H9 (cell line): ENCODE data around the gene ZNF8. TPM values are rescaled to one million over a fixed set of nuclear protein-coding genes. Genes with fewer than 3 reads are reported as not detected.

ENCODE experiments used
- DNase-seq: peaks from one replicate; pipeline ENCODE4 v3.0.0-alpha.2; 2017
- H2AFZ ChIP-seq: one replicate; pipeline ENCODE4 v1.6.1; 2013; ENCODE audit warnings: mild to moderate bottlenecking, low read length, control low read depth, moderate library complexity
- H2AK5ac ChIP-seq: 2 replicates; pipeline ENCODE4 v1.6.1; 2013; ENCODE audit warnings: low read length, control low read depth, mixed read lengths; ENCODE audit not compliant: insufficient read length
- H2BK120ac ChIP-seq: one replicate; pipeline ENCODE4 v1.6.1; 2013; ENCODE audit warnings: low read depth, mild to moderate bottlenecking, low read length, control low read depth, inconsistent platforms; ENCODE audit not compliant: poor library complexity, severe bottlenecking
- H2BK12ac ChIP-seq: 2 replicates; pipeline ENCODE4 v1.6.1; 2013; ENCODE audit warnings: low read length, control low read depth, mixed read lengths, low read depth; ENCODE audit not compliant: insufficient read length
- H2BK15ac ChIP-seq: 2 replicates; pipeline ENCODE4 v1.6.1; 2013; ENCODE audit warnings: low read depth, low read length, control low read depth
- H2BK20ac ChIP-seq: one replicate; pipeline ENCODE4 v1.6.1; 2013; ENCODE audit warnings: low read depth, mild to moderate bottlenecking, low read length, control low read depth, inconsistent platforms; ENCODE audit not compliant: poor library complexity, severe bottlenecking
- H2BK5ac ChIP-seq: 2 replicates; pipeline ENCODE4 v1.6.1; 2013; ENCODE audit warnings: low read length, control low read depth, mixed read lengths; ENCODE audit not compliant: insufficient read length
- H3K14ac ChIP-seq: 2 replicates; pipeline ENCODE4 v1.6.1; 2013; ENCODE audit warnings: low read length, control low read depth; ENCODE audit not compliant: insufficient read depth
- H3K18ac ChIP-seq: 2 replicates; pipeline ENCODE4 v1.6.1; 2013; ENCODE audit warnings: low read depth, mild to moderate bottlenecking, mixed read lengths, low read length, control low read depth; ENCODE audit not compliant: insufficient read length
- H3K23ac ChIP-seq: 2 replicates; pipeline ENCODE4 v1.6.1; 2013; ENCODE audit warnings: low read length, control low read depth, mixed read lengths, low read depth; ENCODE audit not compliant: insufficient read length
- H3K23me2 ChIP-seq: 2 replicates; pipeline ENCODE4 v1.6.1; 2013; ENCODE audit warnings: low read depth, mild to moderate bottlenecking, mixed read lengths, low read length, control low read depth; ENCODE audit not compliant: insufficient read length, poor library complexity, severe bottlenecking
- H3K27ac ChIP-seq: 2 replicates; pipeline ENCODE4 v1.5.1; 2013; ENCODE audit warnings: low read length, control low read depth, mixed read lengths, low read depth; ENCODE audit not compliant: insufficient read length
- H3K27me3 ChIP-seq: 2 replicates; pipeline ENCODE4 v1.6.1; 2013; ENCODE audit warnings: low read length, control low read depth, inconsistent platforms; ENCODE audit not compliant: insufficient read depth
- H3K4ac ChIP-seq: 2 replicates; pipeline ENCODE4 v1.6.1; 2013; ENCODE audit warnings: low read depth, mild to moderate bottlenecking, control low read depth, inconsistent platforms, low read length, moderate library complexity
- H3K4me1 ChIP-seq: 2 replicates; pipeline ENCODE4 v1.6.1; 2013; ENCODE audit warnings: low read length, control low read depth, inconsistent platforms; ENCODE audit not compliant: insufficient read depth
- H3K4me2 ChIP-seq: 2 replicates; pipeline ENCODE4 v1.6.1; 2013; ENCODE audit warnings: low read length, control low read depth, mixed read lengths; ENCODE audit not compliant: insufficient read length, insufficient read depth
- H3K56ac ChIP-seq: 2 replicates; pipeline ENCODE4 v1.6.1; 2013; ENCODE audit warnings: low read depth, mild to moderate bottlenecking, mixed read lengths, low read length, control low read depth; ENCODE audit not compliant: insufficient read length
- H3K79me1 ChIP-seq: 2 replicates; pipeline ENCODE4 v1.6.1; 2013; ENCODE audit warnings: low read depth, mild to moderate bottlenecking, moderate library complexity, low read length, control low read depth, inconsistent platforms; ENCODE audit not compliant: insufficient read depth, poor library complexity, severe bottlenecking
- H3K79me2 ChIP-seq: 2 replicates; pipeline ENCODE4 v1.6.1; 2013; ENCODE audit warnings: low read length, control low read depth, inconsistent platforms; ENCODE audit not compliant: insufficient read depth
- H3K9ac ChIP-seq: 2 replicates; pipeline ENCODE4 v1.6.1; 2013; ENCODE audit warnings: low read length, control low read depth, mixed read lengths; ENCODE audit not compliant: insufficient read length; ENCODE audit errors: extremely low read depth
- H3K9me3 ChIP-seq: one replicate; pipeline ENCODE4 v1.6.1; 2013; ENCODE audit warnings: low read depth, low read length, inconsistent platforms; ENCODE audit not compliant: control insufficient read depth
- H3T11ph ChIP-seq: one replicate; pipeline ENCODE4 v1.6.1; 2013; ENCODE audit warnings: mild to moderate bottlenecking, low read length, control low read depth, inconsistent platforms
- H4K20me1 ChIP-seq: one replicate; pipeline ENCODE4 v1.6.1; 2013; ENCODE audit not compliant: control insufficient read depth, insufficient read length, insufficient read depth
- H4K5ac ChIP-seq: 2 replicates; pipeline ENCODE4 v1.6.1; 2013; ENCODE audit warnings: low read depth, mild to moderate bottlenecking, mixed read lengths, low read length, control low read depth; ENCODE audit not compliant: insufficient read length
- H4K8ac ChIP-seq: replicated peaks from 2 replicates; pipeline ENCODE4 v1.6.1; 2013; ENCODE audit warnings: low read length, control low read depth, mixed read lengths, low read depth; ENCODE audit not compliant: insufficient read length
- H4K91ac ChIP-seq: 2 replicates; pipeline ENCODE4 v1.6.1; 2013; ENCODE audit warnings: low read depth, mild to moderate bottlenecking, moderate library complexity, mixed read lengths, low read length, control low read depth; ENCODE audit not compliant: insufficient read length
- H3K27ac Mint-ChIP-seq, 3 experiments: 2 replicates in 2 of 3; 3 replicates in 1 of 3; pipeline ENCODE4 v1.8.0; 2020 to 2021; ENCODE audit warnings: mixed read lengths in 3 of 3, mild to moderate bottlenecking in 1 of 3, moderate library complexity in 1 of 3
- H3K27me3 Mint-ChIP-seq: 2 replicates; pipeline ENCODE4 v1.8.0; 2021; ENCODE audit warnings: low read depth, mild to moderate bottlenecking, moderate library complexity, mixed read lengths
- H3K36me3 Mint-ChIP-seq, 3 experiments: 2 replicates in 2 of 3; 3 replicates in 1 of 3; pipeline ENCODE4 v1.8.0; 2020 to 2021; ENCODE audit warnings: low read depth in 3 of 3, mixed read lengths in 3 of 3; ENCODE audit not compliant: insufficient read depth in 1 of 3
- H3K4me1 Mint-ChIP-seq, 2 experiments: 2 replicates each; pipeline ENCODE4 v1.8.0; 2020; ENCODE audit warnings: mixed read lengths in 2 of 2
- H3K4me3 Mint-ChIP-seq, 2 experiments: 2 replicates in 1 of 2; 3 replicates in 1 of 2; pipeline ENCODE4 v1.8.0; 2020 to 2021; ENCODE audit warnings: mild to moderate bottlenecking in 2 of 2, mixed read lengths in 2 of 2, moderate library complexity in 1 of 2
- H3K9me3 Mint-ChIP-seq, 2 experiments: 2 replicates in 1 of 2; 3 replicates in 1 of 2; pipeline ENCODE4 v1.8.0; 2020; ENCODE audit warnings: mild to moderate bottlenecking in 2 of 2, mixed read lengths in 2 of 2, moderate library complexity in 1 of 2
- WGBS: extraction: QIAGEN DNeasy Blood & Tissue Kit; methylation state at CpG from one replicate; pipeline ENCODE4 v1.1.7; 2013; ENCODE audit warnings: missing lambda C conversion rate, low lambda C conversion rate, mixed read lengths; ENCODE audit not compliant: insufficient read length; ENCODE audit errors: extremely low coverage; 5-methylcytosine and 5-hydroxymethylcytosine counted together
- total RNA-seq: library from RNA; stranded (reverse); gene quantifications from 2 replicates; pipeline ENCODE4 v1.2.1, GENCODE V29; 2021
- TF ChIP-seq, protein P1 (sequence below): fragments of 200-600 bp; sonication (generic); conservative IDR thresholded peaks from 3 replicates; pipeline ENCODE4 v1.8.0; 2021; ENCODE audit warnings: antibody characterized with exemption, mild to moderate bottlenecking

Gene ZNF8
- total RNA-seq, 1 experiment from 2014 or later = 17.3 TPM

- Histone ChIP-seq H2AK5ac (no peak overlapping the region), H4K20me1 (no peaks in the 10 kb centered on the region), H3K79me1 (no peaks in the 10 kb centered on the region), H3K23ac (no peak overlapping the region), H2BK15ac (no peak overlapping the region; the same call in 1 of the 2 replicates), H2BK120ac (no peak overlapping the region), H3K9me3 (no peaks in the 10 kb centered on the region), H3K4me1 (no peaks in the 10 kb centered on the region), H4K5ac (no peak overlapping the region), H3T11ph (no peak overlapping the region), H3K9ac (no peak overlapping the region), H3K23me2 (peaks cover 6% of the 10 kb centered on the region), H3K56ac (no peak overlapping the region), H2BK5ac (no peak overlapping the region), H3K4ac (no peak overlapping the region), H4K8ac (no peak overlapping the region), H4K91ac (no peak overlapping the region), H3K27ac (no peak overlapping the region), H3K18ac (no peak overlapping the region), H2BK20ac (no peak overlapping the region), H3K79me2 (no peaks in the 10 kb centered on the region), H3K14ac (no peak overlapping the region), H2AFZ (no peak overlapping the region), H3K4me2 (no peak overlapping the region), H3K27me3 (no peaks in the 10 kb centered on the region), H2BK12ac (no peak overlapping the region)
- TF ChIP-seq, protein P1, sequence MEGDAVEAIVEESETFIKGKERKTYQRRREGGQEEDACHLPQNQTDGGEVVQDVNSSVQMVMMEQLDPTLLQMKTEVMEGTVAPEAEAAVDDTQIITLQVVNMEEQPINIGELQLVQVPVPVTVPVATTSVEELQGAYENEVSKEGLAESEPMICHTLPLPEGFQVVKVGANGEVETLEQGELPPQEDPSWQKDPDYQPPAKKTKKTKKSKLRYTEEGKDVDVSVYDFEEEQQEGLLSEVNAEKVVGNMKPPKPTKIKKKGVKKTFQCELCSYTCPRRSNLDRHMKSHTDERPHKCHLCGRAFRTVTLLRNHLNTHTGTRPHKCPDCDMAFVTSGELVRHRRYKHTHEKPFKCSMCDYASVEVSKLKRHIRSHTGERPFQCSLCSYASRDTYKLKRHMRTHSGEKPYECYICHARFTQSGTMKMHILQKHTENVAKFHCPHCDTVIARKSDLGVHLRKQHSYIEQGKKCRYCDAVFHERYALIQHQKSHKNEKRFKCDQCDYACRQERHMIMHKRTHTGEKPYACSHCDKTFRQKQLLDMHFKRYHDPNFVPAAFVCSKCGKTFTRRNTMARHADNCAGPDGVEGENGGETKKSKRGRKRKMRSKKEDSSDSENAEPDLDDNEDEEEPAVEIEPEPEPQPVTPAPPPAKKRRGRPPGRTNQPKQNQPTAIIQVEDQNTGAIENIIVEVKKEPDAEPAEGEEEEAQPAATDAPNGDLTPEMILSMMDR = no peak
- peaks cover 0 to 6% of the 10 kb centered on the region in 2 experiments; a peak in 2 of 4 replicates for H3K4me1 Mint-ChIP-seq
- H3K9me3 Mint-ChIP-seq = no peaks in the 10 kb centered on the region
- no CpG with 5 or more reads among the region's 84 CpGs for WGBS
- no peak for DNase-seq
- no peak overlapping the region for H3K4me3 Mint-ChIP-seq
- H3K27ac Mint-ChIP-seq = no peak overlapping the region
- peaks cover 8% of the 10 kb centered on the region for H3K27me3 Mint-ChIP-seq
- H3K36me3 Mint-ChIP-seq = peaks cover 0 to 4% (median 2%) of the 10 kb centered on the region in 3 experiments; a peak in 3 of 7 replicates
Measured at GRCh38 chr19:58350001-58350861, 71.5 kb downstream of the ZNF8 start.
